ENCODE data around the gene TMCO4. TPM values are rescaled to one million over a fixed set of nuclear protein-coding genes. Genes with fewer than 3 reads are reported as not detected.

TMCO4 gene
- total and polyA plus RNA-seq, 3 experiments from 2014 or later, result 16.5 to 18.2 (median 16.6) TPM

DNA sequence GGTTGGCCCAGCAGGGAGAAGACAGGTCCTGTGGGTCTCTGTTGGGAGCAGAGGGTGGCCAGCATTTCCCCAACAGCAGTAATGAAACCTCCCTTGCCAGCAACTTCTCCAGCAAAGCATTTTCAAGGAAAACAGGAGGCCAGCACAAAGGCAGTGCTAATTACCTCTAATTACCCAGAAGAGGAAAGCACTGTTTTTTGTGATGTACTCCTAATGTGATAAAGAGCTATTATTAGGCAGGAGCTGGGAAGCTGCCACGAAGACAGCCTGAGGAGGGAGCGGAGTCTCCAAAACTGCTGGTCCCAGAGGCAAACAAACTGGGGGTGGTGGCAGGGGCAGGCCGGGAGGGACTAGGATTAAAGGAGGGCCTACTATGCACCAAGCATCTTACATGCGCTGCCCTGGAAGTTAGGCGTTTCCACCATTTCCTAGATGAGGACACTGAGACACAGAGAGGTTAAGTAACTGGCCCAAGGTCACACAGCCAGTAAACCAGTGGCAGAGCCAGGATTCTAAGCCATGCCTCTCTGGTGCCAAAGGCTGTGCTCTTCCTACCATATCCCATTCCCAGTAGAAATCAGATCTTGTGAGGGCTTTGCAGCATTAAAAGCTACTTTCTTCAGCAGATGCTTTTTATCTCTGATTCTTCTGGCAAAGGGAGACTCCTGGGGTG, 110.5 kb downstream of the TMCO4 start:
- peak overlapping the region; percentile 74 for H3K27ac ChIP-seq (ENCODE audit: low read depth, low read length)
- Mint-ChIP-seq H3K36me3 (peaks cover 6 to 34% (median 7%) of the 10 kb centered on the region in 3 donors), H3K27me3 (no peaks in the 10 kb centered on the region), H3K4me1 (peaks cover 19 to 56% (median 47%) of the 10 kb centered on the region in 3 donors), H3K4me3 (peak overlapping the region in 3 of 7 donors; percentile 64 to 83 (median 70)), H3K9me3 (peaks cover 0 to 4% (median 0%) of the 10 kb centered on the region in 5 donors), H3K27ac (peak overlapping the region; percentile 48 to 98 (median 94))
- no peak overlapping the region for H3K4me3 ChIP-seq (ENCODE audit: low read length)
- ChIA-PET CTCF (interaction anchor here (2.7 to 6.1 kb wide), 2 partner anchors 15 to 28 kb away, joined by 9 to 28 read pairs; no protein-coding TSS in a partner anchor), POLR2A (no interaction called here)
- no peaks in the 10 kb centered on the region for H3K27me3 ChIP-seq (ENCODE audit: insufficient read depth, low read length, poor library complexity, severe bottlenecking)
- peaks cover 6% of the 10 kb centered on the region for H3K9me3 ChIP-seq (ENCODE audit: low read length)
- H3K4me1 ChIP-seq (ENCODE audit: insufficient read depth, low read length), result peaks cover 48% of the 10 kb centered on the region
- H3K36me3 ChIP-seq (ENCODE audit: insufficient read depth, low read length), result no peaks in the 10 kb centered on the region
- DNase-seq, result no peak

DNA sequence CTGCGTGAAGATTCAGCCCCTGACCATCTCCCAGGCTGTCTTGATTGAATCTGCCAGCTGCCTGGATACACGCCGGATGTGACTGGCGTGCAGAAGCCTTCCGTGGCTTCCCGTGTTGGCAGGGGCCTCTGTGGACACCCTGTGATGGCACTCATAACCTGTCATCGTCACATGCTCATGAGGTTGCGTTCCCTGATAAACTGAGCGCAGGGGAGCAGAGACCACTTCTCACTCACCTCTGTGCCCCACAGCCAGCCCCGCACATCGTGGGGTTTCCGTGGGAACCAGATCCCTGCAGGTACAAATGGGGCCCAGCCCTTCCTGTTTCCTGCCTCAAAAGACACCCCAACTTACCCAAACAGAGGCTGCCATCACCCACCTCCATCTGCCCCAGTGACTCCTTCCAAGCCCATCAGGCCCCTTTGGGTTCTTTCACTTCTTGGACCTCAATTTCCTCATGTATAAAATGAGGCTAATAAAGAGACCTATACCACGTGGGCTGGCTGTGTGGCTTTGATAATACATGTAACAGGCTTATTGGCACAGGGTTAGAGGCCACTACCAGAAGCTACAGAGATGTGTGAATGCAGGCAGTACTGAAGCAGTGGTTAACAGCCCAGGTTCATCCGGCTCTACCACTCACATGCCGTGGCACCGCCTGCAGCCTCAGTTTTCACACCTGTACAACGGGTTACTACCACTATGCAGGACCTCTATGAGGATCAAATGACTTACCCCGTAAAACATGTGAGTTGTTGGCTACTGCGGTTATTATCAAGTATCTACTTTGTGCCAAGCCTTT, 111.5 kb downstream of the TMCO4 start:
- POLR2A ChIA-PET, result no interaction called here
- Mint-ChIP-seq H3K27ac (peak overlapping the region; percentile 48 to 98 (median 94)), H3K9me3 (peaks cover 0 to 4% (median 0%) of the 10 kb centered on the region in 5 donors), H3K27me3 (no peaks in the 10 kb centered on the region), H3K4me3 (peak overlapping the region; percentile 0 to 83 (median 63)), H3K36me3 (peaks cover 6 to 27% (median 6%) of the 10 kb centered on the region in 3 donors), H3K4me1 (peaks cover 19 to 56% (median 47%) of the 10 kb centered on the region in 3 donors)
- CTCF ChIA-PET, result interaction anchor here (0.9 to 2.7 kb wide), 4 partner anchors 16 to 27 kb away, joined by 3 to 9 read pairs (median 8); no protein-coding TSS in a partner anchor
- Histone ChIP-seq H3K27ac (ENCODE audit: low read depth, low read length) (peak overlapping the region; percentile 74), H3K27me3 (ENCODE audit: insufficient read depth, low read length, poor library complexity, severe bottlenecking) (no peaks in the 10 kb centered on the region), H3K9me3 (ENCODE audit: low read length) (peaks cover 6% of the 10 kb centered on the region), H3K4me1 (ENCODE audit: insufficient read depth, low read length) (peaks cover 48% of the 10 kb centered on the region), H3K4me3 (ENCODE audit: low read length) (peak overlapping the region; percentile 29), H3K36me3 (ENCODE audit: insufficient read depth, low read length) (no peaks in the 10 kb centered on the region)
- DNase-seq, result peak in 3 of 5 donors; percentile 18 to 67 (median 49)

DNA sequence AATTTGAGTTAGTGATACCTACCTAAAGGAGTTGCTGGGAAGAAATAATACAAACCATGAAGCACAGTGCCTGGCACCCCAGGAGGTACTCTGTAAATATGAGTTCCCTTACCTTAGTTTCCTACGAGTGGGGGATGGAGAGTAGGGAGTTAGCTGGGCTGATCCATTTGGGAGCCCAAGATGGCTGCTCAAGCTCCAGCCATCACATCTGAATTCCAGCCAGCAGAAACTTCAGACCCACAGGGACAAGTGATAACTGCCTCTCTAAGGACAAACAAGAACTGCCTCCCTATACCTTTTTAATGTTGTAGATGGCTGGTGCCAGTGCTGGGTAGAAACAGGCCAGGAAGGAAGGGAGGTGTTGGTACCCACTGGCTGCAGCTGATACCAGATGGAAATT, 112.3 kb downstream of the TMCO4 start:
- no peaks in the 10 kb centered on the region for H3K27me3 Mint-ChIP-seq
- peaks cover 6 to 25% (median 6%) of the 10 kb centered on the region in 3 donors for H3K36me3 Mint-ChIP-seq
- H3K36me3 ChIP-seq (ENCODE audit: insufficient read depth, low read length), result no peaks in the 10 kb centered on the region
- H3K27ac Mint-ChIP-seq, result peak overlapping the region; percentile 47 to 98 (median 94)
- peaks cover 48% of the 10 kb centered on the region for H3K4me1 ChIP-seq (ENCODE audit: insufficient read depth, low read length)
- peaks cover 0 to 4% (median 0%) of the 10 kb centered on the region in 5 donors for H3K9me3 Mint-ChIP-seq
- CTCF ChIA-PET, result interaction anchor here (0.9 to 1.9 kb wide), 3 partner anchors 17 to 26 kb away, joined by 3 to 9 read pairs (median 7); no protein-coding TSS in a partner anchor
- POLR2A ChIA-PET, result no interaction called here
- H3K4me1 Mint-ChIP-seq, result peaks cover 19 to 56% (median 47%) of the 10 kb centered on the region in 3 donors
- H3K9me3 ChIP-seq (ENCODE audit: low read length), result peaks cover 6% of the 10 kb centered on the region
- H3K27me3 ChIP-seq (ENCODE audit: insufficient read depth, low read length, poor library complexity, severe bottlenecking), result no peaks in the 10 kb centered on the region
- DNase-seq, result no peak
- peak overlapping the region; percentile 2 to 83 (median 63) for H3K4me3 Mint-ChIP-seq
- peak overlapping the region; percentile 29 for H3K4me3 ChIP-seq (ENCODE audit: low read length)
- peak overlapping the region; percentile 74 for H3K27ac ChIP-seq (ENCODE audit: low read depth, low read length)

DNA sequence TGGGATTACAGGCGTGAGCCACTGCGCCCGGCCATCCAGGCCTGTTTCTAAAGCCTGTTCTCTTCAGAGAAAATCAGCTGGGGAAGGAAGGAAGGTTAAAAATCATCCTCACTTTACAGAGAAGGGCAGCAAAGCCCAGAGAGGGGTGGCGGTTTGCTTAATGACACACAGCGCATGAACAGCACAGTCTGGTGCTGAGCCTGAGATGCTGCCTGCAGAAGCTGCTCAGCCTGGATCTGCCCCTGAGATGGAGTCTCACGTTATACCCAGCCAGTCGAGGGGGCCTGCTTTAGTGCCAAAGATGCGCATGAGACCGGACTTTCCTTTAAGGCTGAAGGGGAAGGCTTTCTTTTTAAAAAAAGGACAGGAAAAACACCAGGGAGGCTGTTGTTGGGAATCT, 113.7 kb downstream of the TMCO4 start:
- H3K36me3 Mint-ChIP-seq, result peaks cover 0 to 19% (median 5%) of the 10 kb centered on the region in 3 donors
- H3K4me1 Mint-ChIP-seq, result peaks cover 19 to 45% (median 42%) of the 10 kb centered on the region in 3 donors
- Histone ChIP-seq H3K36me3 (ENCODE audit: insufficient read depth, low read length) (no peaks in the 10 kb centered on the region), H3K4me1 (ENCODE audit: insufficient read depth, low read length) (peaks cover 48% of the 10 kb centered on the region), H3K9me3 (ENCODE audit: low read length) (peaks cover 6% of the 10 kb centered on the region), H3K4me3 (ENCODE audit: low read length) (no peak overlapping the region), H3K27ac (ENCODE audit: low read depth, low read length) (no peak overlapping the region), H3K27me3 (ENCODE audit: insufficient read depth, low read length, poor library complexity, severe bottlenecking) (no peaks in the 10 kb centered on the region)
- no peaks in the 10 kb centered on the region for H3K27me3 Mint-ChIP-seq
- ChIA-PET CTCF (interaction anchor here (1.9 kb wide), 1 partner anchor 24 kb away, joined by 7 read pairs; no protein-coding TSS in a partner anchor), POLR2A (interaction anchor here (0.6 kb wide), 1 partner anchor 389 kb away, joined by 5 read pairs; no protein-coding TSS in a partner anchor)
- H3K4me3 Mint-ChIP-seq, result no peak overlapping the region
- no peak for DNase-seq
- peaks cover 0 to 4% (median 0%) of the 10 kb centered on the region in 5 donors for H3K9me3 Mint-ChIP-seq
- peak overlapping the region in 4 of 8 donors; percentile 61 to 89 (median 73) for H3K27ac Mint-ChIP-seq

DNA sequence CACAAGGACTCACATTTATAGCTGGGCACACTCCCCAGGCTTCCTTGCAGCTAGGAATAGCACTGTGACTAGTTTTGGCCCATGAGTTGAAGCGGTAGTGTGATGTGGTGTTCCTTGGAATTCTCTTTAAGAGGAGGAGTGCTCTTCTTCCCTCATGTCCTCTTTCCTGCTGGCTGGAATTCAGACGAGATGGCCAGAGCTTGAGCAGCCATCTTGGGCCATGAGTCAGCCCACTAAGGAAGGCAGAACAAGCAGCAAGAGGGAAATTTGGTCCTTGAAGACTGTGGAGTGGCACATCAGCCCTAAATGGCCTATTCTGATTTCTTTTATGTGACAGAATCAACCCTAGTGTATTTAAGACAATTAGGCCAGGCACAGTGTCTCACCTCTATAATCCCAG, 115.0 kb downstream of the TMCO4 start:
- Mint-ChIP-seq H3K36me3 (peaks cover 0 to 14% (median 5%) of the 10 kb centered on the region in 3 donors), H3K27me3 (peaks cover 0 to 1% of the 10 kb centered on the region in 2 donors), H3K4me1 (peaks cover 13 to 39% (median 33%) of the 10 kb centered on the region in 3 donors), H3K9me3 (peaks cover 0 to 3% (median 0%) of the 10 kb centered on the region in 5 donors), H3K27ac (peak overlapping the region in 2 of 8 donors; percentile 50), H3K4me3 (no peak overlapping the region)
- Histone ChIP-seq H3K27me3 (ENCODE audit: insufficient read depth, low read length, poor library complexity, severe bottlenecking) (no peaks in the 10 kb centered on the region), H3K4me1 (ENCODE audit: insufficient read depth, low read length) (peaks cover 39% of the 10 kb centered on the region), H3K27ac (ENCODE audit: low read depth, low read length) (no peak overlapping the region), H3K9me3 (ENCODE audit: low read length) (peaks cover 4% of the 10 kb centered on the region), H3K36me3 (ENCODE audit: insufficient read depth, low read length) (no peaks in the 10 kb centered on the region), H3K4me3 (ENCODE audit: low read length) (no peak overlapping the region)
- ChIA-PET CTCF (interaction anchor here (0.7 to 2.2 kb wide), 3 partner anchors 20 to 22 kb away, joined by 3 to 9 read pairs (median 3); no protein-coding TSS in a partner anchor), POLR2A (no interaction called here)
- no peak for DNase-seq

DNA sequence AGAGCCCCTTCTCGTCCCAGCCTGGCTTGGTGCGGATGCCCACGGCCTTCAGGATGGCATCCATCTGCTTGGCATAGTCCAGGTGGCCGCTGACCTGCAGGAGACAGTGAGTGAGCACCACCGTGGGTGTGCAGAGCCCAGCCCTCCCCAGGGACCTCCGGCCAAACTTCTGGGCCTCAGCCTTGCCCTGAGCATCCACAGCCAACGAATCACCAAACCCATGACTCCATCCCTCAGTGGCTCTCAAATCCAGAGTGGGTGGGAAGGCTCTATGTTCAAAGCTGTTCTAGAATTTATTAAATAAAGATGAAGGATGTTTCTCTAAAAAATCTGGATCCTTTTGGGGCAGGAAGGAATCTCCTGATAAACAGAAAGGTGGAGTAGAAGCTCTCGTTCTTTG, 116.4 kb downstream of the TMCO4 start:
- Histone ChIP-seq H3K4me3 (ENCODE audit: low read length) (no peak overlapping the region), H3K9me3 (ENCODE audit: low read length) (no peaks in the 10 kb centered on the region), H3K4me1 (ENCODE audit: insufficient read depth, low read length) (peaks cover 26% of the 10 kb centered on the region), H3K27me3 (ENCODE audit: insufficient read depth, low read length, poor library complexity, severe bottlenecking) (no peaks in the 10 kb centered on the region), H3K36me3 (ENCODE audit: insufficient read depth, low read length) (no peaks in the 10 kb centered on the region), H3K27ac (ENCODE audit: low read depth, low read length) (no peak overlapping the region)
- Mint-ChIP-seq H3K9me3 (peaks cover 0 to 3% (median 0%) of the 10 kb centered on the region in 5 donors), H3K36me3 (peaks cover 0 to 14% (median 7%) of the 10 kb centered on the region in 3 donors), H3K27me3 (peaks cover 0 to 1% of the 10 kb centered on the region in 2 donors), H3K27ac (no peak overlapping the region), H3K4me1 (peaks cover 9 to 26% (median 20%) of the 10 kb centered on the region in 3 donors), H3K4me3 (no peak overlapping the region)
- ChIA-PET CTCF (interaction anchor here (0.7 to 2.2 kb wide), 2 partner anchors 15 to 21 kb away, joined by 3 to 9 read pairs; no protein-coding TSS in a partner anchor), POLR2A (interaction anchor here (0.6 kb wide), 2 partner anchors 22 to 85 kb away, joined by 3 to 5 read pairs; no protein-coding TSS in a partner anchor)
- DNase-seq, result no peak

DNA sequence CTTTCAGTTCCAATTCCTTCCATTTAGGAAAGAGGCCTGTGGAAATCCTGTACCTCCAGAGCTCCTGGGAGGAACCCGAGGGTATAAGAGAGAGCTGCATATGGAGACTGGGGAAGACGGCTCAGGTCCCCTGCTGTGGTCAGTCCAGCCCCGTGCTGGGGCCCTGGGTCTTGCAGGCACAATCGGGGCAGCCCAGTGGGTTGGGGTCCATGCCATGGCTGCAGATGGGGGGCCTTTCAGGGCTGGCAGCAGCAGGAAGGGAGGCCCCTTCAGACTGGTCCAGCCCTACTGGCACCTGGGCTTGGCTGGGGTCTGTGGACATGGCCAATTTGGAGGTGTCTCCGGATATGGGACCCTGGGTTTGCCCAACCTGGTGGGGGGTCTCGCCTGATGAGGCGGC, 116.8 kb downstream of the TMCO4 start:
- H3K27ac ChIP-seq (ENCODE audit: low read depth, low read length), result no peak overlapping the region
- H3K36me3 ChIP-seq (ENCODE audit: insufficient read depth, low read length), result no peaks in the 10 kb centered on the region
- H3K9me3 ChIP-seq (ENCODE audit: low read length), result no peaks in the 10 kb centered on the region
- Mint-ChIP-seq H3K27me3 (peaks cover 0 to 1% of the 10 kb centered on the region in 2 donors), H3K4me3 (no peak overlapping the region), H3K9me3 (no peaks in the 10 kb centered on the region), H3K27ac (no peak overlapping the region), H3K4me1 (peaks cover 4 to 21% (median 16%) of the 10 kb centered on the region in 3 donors), H3K36me3 (peaks cover 0 to 14% (median 7%) of the 10 kb centered on the region in 3 donors)
- DNase-seq, result no peak
- H3K27me3 ChIP-seq (ENCODE audit: insufficient read depth, low read length, poor library complexity, severe bottlenecking), result no peaks in the 10 kb centered on the region
- no peak overlapping the region for H3K4me3 ChIP-seq (ENCODE audit: low read length)
- peaks cover 21% of the 10 kb centered on the region for H3K4me1 ChIP-seq (ENCODE audit: insufficient read depth, low read length)
- ChIA-PET POLR2A (no interaction called here), CTCF (interaction anchor here (0.7 to 2.2 kb wide), 3 partner anchors 15 to 21 kb away, joined by 3 to 9 read pairs (median 5); no protein-coding TSS in a partner anchor)
